Hepatocyte (in vitro differentiated cells): Measurements from ENCODE around the gene MACIR. TPM values are rescaled to one million over a fixed set of nuclear protein-coding genes. Genes with fewer than 3 reads are reported as not detected.

Experiments
- DNase-seq: peaks from one replicate; pipeline ENCODE4 v3.0.0-alpha.2; 2016; ENCODE audit warnings: low spot score
- H2AFZ ChIP-seq: fragments of 200-600 bp; sonication (generic); 2 replicates; pipeline ENCODE4 v1.6.0; 2016; ENCODE audit warnings: antibody characterized with exemption, mild to moderate bottlenecking
- H3K27ac ChIP-seq: fragments of 200-600 bp; sonication (generic); 2 replicates; pipeline ENCODE4 v1.5.1; 2016; ENCODE audit warnings: mild to moderate bottlenecking
- H3K27me3 ChIP-seq: fragments of 200-600 bp; sonication (generic); 2 replicates; pipeline ENCODE4 v1.6.1; 2016
- H3K36me3 ChIP-seq: fragments of 200-600 bp; sonication (generic); replicated peaks from 2 replicates; pipeline ENCODE4 v1.5.1; 2016; ENCODE audit warnings: low read depth; ENCODE audit not compliant: insufficient read depth
- H3K4me1 ChIP-seq: fragments of 200-600 bp; sonication (generic); 2 replicates; pipeline ENCODE4 v1.5.1; 2016; ENCODE audit warnings: mild to moderate bottlenecking, moderate library complexity; ENCODE audit not compliant: insufficient read depth
- H3K4me2 ChIP-seq: fragments of 200-600 bp; sonication (generic); 2 replicates; pipeline ENCODE4 v1.6.0; 2016
- H3K4me3 ChIP-seq: fragments of 200-600 bp; sonication (generic); 2 replicates; pipeline ENCODE4 v1.5.1; 2016; ENCODE audit warnings: mild to moderate bottlenecking
- H3K79me2 ChIP-seq: fragments of 200-600 bp; sonication (generic); 2 replicates; pipeline ENCODE4 v1.6.0; 2017; ENCODE audit warnings: mild to moderate bottlenecking
- H3K9me2 ChIP-seq: fragments of 200-600 bp; sonication (generic); replicated peaks from 2 replicates; pipeline ENCODE4 v1.6.0; 2017; ENCODE audit warnings: mild to moderate bottlenecking; ENCODE audit not compliant: insufficient read depth
- H3K9me3 ChIP-seq: fragments of 200-600 bp; sonication (generic); 2 replicates; pipeline ENCODE4 v1.5.1; 2016; ENCODE audit warnings: low read depth, mild to moderate bottlenecking
- H4K20me1 ChIP-seq: fragments of 200-600 bp; sonication (generic); 2 replicates; pipeline ENCODE4 v1.6.0; 2016; ENCODE audit warnings: mild to moderate bottlenecking; ENCODE audit not compliant: insufficient read depth, poor library complexity, severe bottlenecking
- CTCF ChIP-seq: fragments of 200-600 bp; sonication (generic); IDR thresholded peaks from 2 replicates; pipeline ENCODE4 v1.5.1; 2016; ENCODE audit warnings: antibody characterized with exemption, mild to moderate bottlenecking; ENCODE audit not compliant: poor library complexity
- EZH2 ChIP-seq: fragments of 200-600 bp; sonication (generic); IDR thresholded peaks from 2 replicates; pipeline ENCODE4 v1.6.1; 2016; ENCODE audit warnings: antibody characterized with exemption, mild to moderate bottlenecking, borderline replicate concordance
- EZH2phosphoT487 ChIP-seq: fragments of 200-600 bp; sonication (generic); IDR thresholded peaks from one replicate; pipeline ENCODE4 v1.6.1; 2018; ENCODE audit warnings: antibody characterized with exemption, mild to moderate bottlenecking, low read depth, moderate library complexity; ENCODE audit not compliant: unreplicated experiment, severe bottlenecking
- WGBS: methylation state at CpG from one replicate; pipeline ENCODE4 v1.1.6; 2016; ENCODE audit warnings: low lambda C conversion rate; ENCODE audit errors: missing lambda C conversion rate; 5-methylcytosine and 5-hydroxymethylcytosine counted together
- polyA plus RNA-seq: library from polyadenylated mRNA; unstranded; fragments of >200 nt; fragmentation: Nextera tagmentation; extraction: Ambion mirVana; gene quantifications from 2 replicates; pipeline ENCODE4 v1.2.1, GENCODE V29; 2016
- total RNA-seq: library from RNA; depleted of rRNA; stranded (reverse); fragments of >200 nt; gene quantifications from 2 replicates; pipeline ENCODE4 v1.2.3, GENCODE V29; 2014

MACIR gene
- total and polyA plus RNA-seq, 2 experiments from 2014 or later: 16.5 to 25.5 TPM

GRCh38 chr5:103295871-103296270, 37.3 kb downstream of the MACIR start:
- H2AFZ ChIP-seq: no peak overlapping the region
- no peaks in the 10 kb centered on the region for H3K9me3 ChIP-seq
- no peaks in the 10 kb centered on the region for H3K4me1 ChIP-seq
- no peaks in the 10 kb centered on the region for H3K36me3 ChIP-seq
- H3K27me3 ChIP-seq: no peaks in the 10 kb centered on the region
- no peak overlapping the region for H3K4me2 ChIP-seq
- H3K4me3 ChIP-seq: no peak overlapping the region
- TF ChIP-seq EZH2 (no peak), EZH2phosphoT487 (no peak), CTCF (no peak)
- H3K27ac ChIP-seq: no peak overlapping the region
- no peaks in the 10 kb centered on the region for H4K20me1 ChIP-seq
- no peak for DNase-seq
- H3K79me2 ChIP-seq: no peaks in the 10 kb centered on the region
- WGBS: 91% methylated on average over 3 of the region's 3 CpGs
- no peaks in the 10 kb centered on the region for H3K9me2 ChIP-seq

- H2AFZ ChIP-seq: no peak overlapping the region
- DNase-seq: no peak
- WGBS: 97% methylated on average over 1 of the region's 1 CpG
- no peaks in the 10 kb centered on the region for H3K4me1 ChIP-seq
- H3K4me2 ChIP-seq: no peak overlapping the region
- H3K9me3 ChIP-seq: no peaks in the 10 kb centered on the region
- no peak overlapping the region for H3K27ac ChIP-seq
- no peak for TF ChIP-seq CTCF
- no peak for TF ChIP-seq EZH2
- TF ChIP-seq EZH2phosphoT487: no peak
- H3K36me3 ChIP-seq: no peaks in the 10 kb centered on the region
- no peak overlapping the region for H3K4me3 ChIP-seq
- no peaks in the 10 kb centered on the region for H3K79me2 ChIP-seq
- H3K27me3 ChIP-seq: no peaks in the 10 kb centered on the region
- H4K20me1 ChIP-seq: no peaks in the 10 kb centered on the region
- H3K9me2 ChIP-seq: no peaks in the 10 kb centered on the region
Observed at GRCh38 chr5:103298117-103298516, 39.6 kb downstream of the MACIR start.

GRCh38 chr5:103298607-103299188, 40.1 kb downstream of the MACIR start:
- H2AFZ ChIP-seq: no peak overlapping the region

More at GRCh38 chr5:103298607-103299188, 40.1 kb downstream of the MACIR start:
- no peaks in the 10 kb centered on the region for H4K20me1 ChIP-seq
- H3K79me2 ChIP-seq: no peaks in the 10 kb centered on the region
- no peaks in the 10 kb centered on the region for H3K36me3 ChIP-seq
- DNase-seq: no peak
- WGBS: 60% methylated on average over 4 of the region's 4 CpGs
- no peak overlapping the region for H3K4me3 ChIP-seq
- no peaks in the 10 kb centered on the region for H3K9me3 ChIP-seq
- no peaks in the 10 kb centered on the region for H3K9me2 ChIP-seq
- no peaks in the 10 kb centered on the region for H3K4me1 ChIP-seq
- TF ChIP-seq EZH2phosphoT487: no peak
- TF ChIP-seq CTCF: no peak
- TF ChIP-seq EZH2: no peak
- H3K4me2 ChIP-seq: no peak overlapping the region
- H3K27ac ChIP-seq: no peak overlapping the region
- no peaks in the 10 kb centered on the region for H3K27me3 ChIP-seq
